IMR-90 (cell line): ENCODE data around the gene SEPHS2. TPM values are rescaled to one million over a fixed set of nuclear protein-coding genes. Genes with fewer than 3 reads are reported as not detected.

ENCODE experiments used
- ATAC-seq: fragments of 200-7000 bp; cut with Tn5 transposase; 2 replicates; pipeline ENCODE4 v1.9.1; 2020; ENCODE audit warnings: low read depth, mild to moderate bottlenecking, moderate library complexity
- BruUV-seq: library from RNA; stranded (reverse); fragments of 400-500 nt; replicated peaks from 2 replicates; lab custom pipeline; 2021; lab: Mats Ljungman, UMichigan
- CTCF ChIA-PET: fragments of 300-600 bp; formaldehyde crosslinking; extraction: SDS; loops from one replicate; lab custom pipeline; 2021; ENCODE audit warnings: antibody characterized with exemption; lab: Yijun Ruan, JAX
- POLR2A ChIA-PET: fragments of 300-600 bp; sonication (Branson Sonifier 250); formaldehyde crosslinking; loops from one replicate; lab custom pipeline; 2022; ENCODE audit warnings: antibody characterized with exemption; ENCODE audit not compliant: unreplicated experiment; lab: Charles Lee
- DNase-seq: peaks from one replicate; pipeline ENCODE4 v3.0.0; 2013
- H2AFZ ChIP-seq: replicated peaks from 2 replicates; pipeline ENCODE3; 2013; ENCODE audit warnings: low read length, mild to moderate bottlenecking; ENCODE audit not compliant: poor library complexity
- H2AK5ac ChIP-seq: 2 replicates; pipeline ENCODE4 v1.6.1; 2013; ENCODE audit warnings: low read depth, low read length, inconsistent platforms
- H2AK9ac ChIP-seq: replicated peaks from 2 replicates; pipeline ENCODE3; 2013; ENCODE audit warnings: mild to moderate bottlenecking, low read depth, low read length, moderate library complexity; ENCODE audit not compliant: poor library complexity
- H2BK120ac ChIP-seq: 2 replicates; pipeline ENCODE4 v1.6.1; 2013; ENCODE audit warnings: low read depth, low read length, inconsistent platforms
- H2BK15ac ChIP-seq: 3 replicates; pipeline ENCODE4 v1.6.1; 2013; ENCODE audit warnings: low read depth, low read length, inconsistent platforms
- H2BK20ac ChIP-seq: 2 replicates; pipeline ENCODE4 v1.6.1; 2013; ENCODE audit warnings: low read depth, mild to moderate bottlenecking, inconsistent platforms, low read length, moderate library complexity
- H2BK5ac ChIP-seq: 2 replicates; pipeline ENCODE4 v1.6.1; 2013; ENCODE audit warnings: mild to moderate bottlenecking, low read depth, low read length, inconsistent platforms; ENCODE audit not compliant: poor library complexity, severe bottlenecking
- H3K14ac ChIP-seq: replicated peaks from 2 replicates; pipeline ENCODE4 v1.6.1; 2013; ENCODE audit warnings: low read depth, low read length, inconsistent platforms
- H3K18ac ChIP-seq: 2 replicates; pipeline ENCODE4 v1.6.1; 2013; ENCODE audit warnings: low read depth, low read length, control low read depth
- H3K23ac ChIP-seq: 2 replicates; pipeline ENCODE4 v1.6.1; 2013; ENCODE audit warnings: low read depth, low read length, inconsistent platforms
- H3K27ac ChIP-seq: 2 replicates; pipeline ENCODE4 v1.5.1; 2013; ENCODE audit warnings: mild to moderate bottlenecking, control low read depth, low read length; ENCODE audit not compliant: insufficient read depth
- H3K27me3 ChIP-seq: 2 replicates; pipeline ENCODE4 v1.6.1; 2013; ENCODE audit warnings: low read length; ENCODE audit not compliant: control insufficient read depth, insufficient read depth
- H3K36me3 ChIP-seq: 2 replicates; pipeline ENCODE4 v1.6.1; 2013; ENCODE audit warnings: low read length, mixed read lengths; ENCODE audit not compliant: control insufficient read depth, insufficient read depth
- H3K4ac ChIP-seq: 2 replicates; pipeline ENCODE4 v1.6.1; 2013; ENCODE audit warnings: low read depth, low read length, inconsistent platforms
- H3K4me1 ChIP-seq: 2 replicates; pipeline ENCODE4 v1.6.1; 2013; ENCODE audit warnings: low read length, mixed read lengths; ENCODE audit not compliant: control insufficient read depth, insufficient read depth
- H3K4me2 ChIP-seq: 2 replicates; pipeline ENCODE4 v1.6.1; 2013; ENCODE audit warnings: low read depth, mild to moderate bottlenecking, control low read depth, low read length, moderate library complexity
- H3K4me3 ChIP-seq: 2 replicates; pipeline ENCODE4 v1.5.1; 2013; ENCODE audit warnings: low read depth, mild to moderate bottlenecking, control low read depth, low read length, moderate library complexity; ENCODE audit not compliant: insufficient read depth
- H3K56ac ChIP-seq: 2 replicates; pipeline ENCODE4 v1.6.1; 2013; ENCODE audit warnings: low read length, inconsistent platforms; ENCODE audit not compliant: insufficient read depth; ENCODE audit errors: extremely low read depth
- H3K79me1 ChIP-seq, 2 experiments: 2 replicates each; pipeline ENCODE4 v1.6.1; 2013; ENCODE audit warnings: low read length in 2 of 2, inconsistent platforms in 1 of 2, low read depth in 1 of 2
- H3K9ac ChIP-seq: 2 replicates; pipeline ENCODE4 v1.6.1; 2013; ENCODE audit warnings: low read depth, low read length, control low read depth
- H3K9me1 ChIP-seq: 2 replicates; pipeline ENCODE4 v1.6.1; 2013; ENCODE audit warnings: low read length, inconsistent platforms; ENCODE audit not compliant: insufficient read depth
- H3K9me3 ChIP-seq: 2 replicates; pipeline ENCODE4 v1.6.1; 2013; ENCODE audit warnings: low read length; ENCODE audit not compliant: control insufficient read depth, insufficient read depth
- H4K20me1 ChIP-seq: 2 replicates; pipeline ENCODE4 v1.6.1; 2013; ENCODE audit warnings: low read length, inconsistent platforms; ENCODE audit not compliant: insufficient read depth
- H4K5ac ChIP-seq: 2 replicates; pipeline ENCODE4 v1.6.1; 2013; ENCODE audit warnings: mild to moderate bottlenecking, low read depth, low read length, control low read depth
- H4K8ac ChIP-seq, 2 experiments: 2 replicates each; pipeline ENCODE4 v1.6.1; 2013; ENCODE audit warnings: low read depth in 2 of 2, low read length in 2 of 2, control low read depth in 1 of 2, inconsistent platforms in 1 of 2
- H4K91ac ChIP-seq: 2 replicates; pipeline ENCODE4 v1.6.1; 2013; ENCODE audit warnings: low read depth, low read length, inconsistent platforms; ENCODE audit not compliant: insufficient read depth
- MAFK ChIP-seq: IDR thresholded peaks from 2 replicates; pipeline ENCODE4 v1.6.1; 2012; ENCODE audit warnings: low read depth, low read length, improper control_type of control experiment
- POLR2A ChIP-seq: IDR thresholded peaks from 2 replicates; pipeline ENCODE4 v1.6.1; 2012; ENCODE audit warnings: mild to moderate bottlenecking, low read depth, low read length
- RFX5 ChIP-seq: IDR thresholded peaks from 2 replicates; pipeline ENCODE4 v1.8.0; 2012; ENCODE audit warnings: low read depth, mild to moderate bottlenecking, low read length, moderate library complexity
- WGBS, 2 experiments: methylation state at CpG; one replicate each; pipeline versions ENCODE4 v1.1.5 to v1.1.7; 2013; ENCODE audit warnings: missing lambda C conversion rate in 2 of 2; ENCODE audit not compliant: insufficient read length in 1 of 2; ENCODE audit errors: extremely low coverage in 2 of 2; 5-methylcytosine and 5-hydroxymethylcytosine counted together
- dilution Hi-C: fragments of 300-500 bp; cut with HindIII; formaldehyde crosslinking; loops from one replicate; pipeline ENCODE4 v1.14.3; 2018; ENCODE audit warnings: low sequenced_read_pairs; ENCODE audit not compliant: unreplicated experiment
- in situ Hi-C: fragments of 300-500 bp; cut with MboI; formaldehyde crosslinking; loops from 3 replicates; pipeline ENCODE4 v1.14.3; 2019; ENCODE audit warnings: low sequenced_read_pairs, inconsistent platforms, mixed read lengths
- intact Hi-C: fragments of 100-400 bp; cut with micrococcal nuclease; formaldehyde crosslinking; loops from 2 replicates; pipeline ENCODE4 v1.10.0; 2022
- microRNA-seq, 2 experiments: library from miRNA; stranded (forward) in 1 of 2; unstranded in 1 of 2; fragments of 10-50 nt in 1 of 2; fragments of <30 nt in 1 of 2; gene quantifications in 1 of 2; microRNA quantifications in 1 of 2; one replicate each; pipeline versions ENCODE3 to v1.1.0; 2013 to 2020; ENCODE audit not compliant: insufficient read depth in 1 of 2, insufficient read length in 1 of 2, unreplicated experiment in 1 of 2
- polyA plus RNA-seq, 3 experiments: library from polyadenylated mRNA; depleted of rRNA; stranded (reverse); fragments of >200 nt; gene quantifications; 2 replicates each; pipeline ENCODE4 v1.2.3, GENCODE V29; 2012; ENCODE audit warnings: low replicate concordance in 1 of 3
- small RNA-seq, 5 experiments: library from RNA; depleted of rRNA; stranded (forward); fragments of <200 nt; gene quantifications; one replicate each; pipeline ENCODE3, GENCODE V24; 2012
- total RNA-seq: library from RNA; depleted of rRNA; stranded (reverse); fragments of >200 nt; gene quantifications from 2 replicates; pipeline ENCODE4 v1.2.3, GENCODE V29; 2012; rRNA removed

The SEPHS2 gene
- total and polyA plus RNA-seq, 2 of the 4 experiments (the other 2 are of a cell fraction): 10.4 to 31.4 TPM

DNA sequence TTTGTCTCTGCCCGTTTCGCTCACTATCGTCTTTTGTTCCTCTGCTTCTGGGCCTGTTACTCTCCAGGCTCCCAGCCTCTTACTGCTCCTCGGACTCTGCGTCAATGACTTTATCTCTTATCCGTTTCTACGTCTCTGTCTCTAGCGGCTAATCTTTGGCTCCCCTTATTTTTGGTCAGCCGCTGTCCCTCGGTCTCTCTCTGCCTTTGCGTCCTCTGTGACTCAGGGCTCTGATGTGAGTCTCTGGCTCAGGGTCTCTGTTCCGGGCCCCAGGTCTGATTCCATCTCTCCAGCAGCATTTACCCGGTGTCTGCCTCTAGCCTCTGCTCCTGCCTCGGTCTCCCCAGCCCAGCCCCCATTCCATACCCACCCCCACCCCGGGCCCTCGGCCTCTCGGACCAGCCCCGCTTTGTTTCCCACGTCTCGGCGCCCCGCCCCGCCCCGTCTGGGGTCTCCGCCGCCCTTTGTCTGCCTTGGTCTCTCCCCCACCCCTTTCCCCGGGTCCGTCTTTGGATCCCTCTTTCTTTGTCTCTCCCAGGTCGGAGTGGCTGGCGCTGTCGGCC lies 51.0 kb downstream of the SEPHS2 start:
- Histone ChIP-seq H3K4ac (peak overlapping the region; percentile 87), H4K5ac (peak overlapping the region; percentile 86), H4K91ac (peak overlapping the region; percentile 79), H2BK120ac (peak overlapping the region; percentile 9; the same call in 1 of the 2 replicates), H2AK5ac (peak overlapping the region; percentile 61), H3K27me3 (no peaks in the 10 kb centered on the region), H3K4me3 (peak overlapping the region; percentile 95), H3K9me1 (no peaks in the 10 kb centered on the region), H3K9ac (peak overlapping the region; percentile 93), H3K9me3 (no peaks in the 10 kb centered on the region), H2AK9ac (peak overlapping the region; percentile 94), H3K14ac (peak overlapping the region; percentile 90), H4K20me1 (no peaks in the 10 kb centered on the region), H3K79me1 (peaks cover 0 to 50% of the 10 kb centered on the region in 2 experiments), H3K27ac (peak overlapping the region; percentile 82), H3K23ac (peak overlapping the region; percentile 94), H2BK15ac (0 out of 3 replicates have a peak overlapping the region, but pooled peaks have one; percentile 2), H2BK20ac (no peak overlapping the region), H4K8ac (peak overlapping the region; percentile 77 to 92), H3K56ac (peak overlapping the region; percentile 94), H3K4me1 (peaks cover 7% of the 10 kb centered on the region), H2AFZ (peak overlapping the region; percentile 98), H3K18ac (peak overlapping the region; percentile 55), H3K36me3 (peaks cover 12% of the 10 kb centered on the region; the same call in 1 of the 2 replicates), H3K4me2 (peak overlapping the region; percentile 96), H2BK5ac (peak overlapping the region; percentile 81)
- ChIA-PET CTCF (interaction anchor here (1.0 to 1.5 kb wide), 2 partner anchors 15 to 26 kb away, joined by 3 to 6 read pairs; no protein-coding TSS in a partner anchor), POLR2A (interaction anchor here (0.5 to 1.3 kb wide), 3 partner anchors 12 to 264 kb away, joined by 3 to 7 read pairs (median 3); partner anchors contain the start of gene ZNF771)
- BruUV-seq: no TSS peak
- peak; percentile 50 for DNase-seq
- TF ChIP-seq POLR2A (peak; percentile 58), RFX5 (no peak), MAFK (no peak)
- dilution Hi-C loops (no loop called here), in situ Hi-C loops (no loop called here), intact Hi-C loops (loop anchor here (2.0 kb wide), 2 partner anchors 14 to 16 kb away; no protein-coding TSS in a partner anchor)
- peak; percentile 36 for ATAC-seq
- WGBS, 2 experiments: 1% methylated on average over 19 of the region's 31 CpGs; no CpG with 5 or more reads in 1 of the 2 experiments

Small RNA genes within 50 kb of the gene (microRNA-seq; reads per million reads assigned to microRNA genes)
- gene RF00019 (ENCODE audit: insufficient read depth, insufficient read length) (not detected), gene RF00406 (ENCODE audit: insufficient read depth, insufficient read length) (not detected), gene RNU7-61P (ENCODE audit: insufficient read depth, insufficient read length) (not detected)

Small RNA genes within 50 kb of the gene (small RNA-seq; reads per million reads assigned to genes)
- gene RF00019 (0 reads per million in 5 experiments), gene RF00406 (0 to 5.9 (median 0) reads per million in 5 experiments), gene RNU7-61P (0 to 13.9 (median 0) reads per million in 5 experiments)

Other genes with a start within 250 kb of the SEPHS2 start
- 0.18 and 1.1 TPM in 2 replicates for gene SULT1A3, start 246.6 kb downstream of the SEPHS2 start, total RNA-seq
- gene SULT1A3, start 246.6 kb downstream of the SEPHS2 start, polyA plus RNA-seq (2012; rRNA removed): 12.8 and 17.2 TPM in 2 replicates
- 0.28 and 0.54 TPM in 2 replicates for gene NPIPB13, start 197.4 kb downstream of the SEPHS2 start, total RNA-seq
- 4.4 and 4.5 TPM in 2 replicates for gene NPIPB13, start 197.4 kb downstream of the SEPHS2 start, polyA plus RNA-seq (2012; rRNA removed)
- 29.6 and 34.4 TPM in 2 replicates for gene CD2BP2, start 90.6 kb downstream of the SEPHS2 start, total RNA-seq
- 41.1 and 44.0 TPM in 2 replicates for gene CD2BP2, start 90.6 kb downstream of the SEPHS2 start, polyA plus RNA-seq (2012; rRNA removed)
- 8.1 and 8.4 TPM in 2 replicates for gene TBC1D10B, start 75.4 kb downstream of the SEPHS2 start, total RNA-seq
- 24.9 and 26.4 TPM in 2 replicates for gene TBC1D10B, start 75.4 kb downstream of the SEPHS2 start, polyA plus RNA-seq (2012; rRNA removed)
- not detected in 2 replicates for gene MYL11, start 71.1 kb downstream of the SEPHS2 start, total RNA-seq
- gene MYL11, start 71.1 kb downstream of the SEPHS2 start, polyA plus RNA-seq (2012; rRNA removed): 1.1 and 1.2 TPM in 2 replicates
- gene SEPTIN1, start 63.3 kb downstream of the SEPHS2 start, total RNA-seq: not detected in 2 replicates
- gene SEPTIN1, start 63.3 kb downstream of the SEPHS2 start, polyA plus RNA-seq (2012; rRNA removed): 0.24 and 0.50 TPM in 2 replicates
- gene ZNF48, start 50.5 kb downstream of the SEPHS2 start, total RNA-seq: 6.6 and 6.9 TPM in 2 replicates
- gene ZNF48, start 50.5 kb downstream of the SEPHS2 start, polyA plus RNA-seq (2012; rRNA removed): 5.8 and 6.7 TPM in 2 replicates
- gene ZNF771, start 38.3 kb downstream of the SEPHS2 start, total RNA-seq: 5.2 and 5.8 TPM in 2 replicates
- 10.9 and 16.8 TPM in 2 replicates for gene ZNF771, start 38.3 kb downstream of the SEPHS2 start, polyA plus RNA-seq (2012; rRNA removed)
- gene DCTPP1, start 15.8 kb downstream of the SEPHS2 start, total RNA-seq: 23.3 and 24.9 TPM in 2 replicates
- gene DCTPP1, start 15.8 kb downstream of the SEPHS2 start, polyA plus RNA-seq (2012; rRNA removed): 45.5 and 48.9 TPM in 2 replicates
- gene ITGAL, start 26.9 kb upstream of the SEPHS2 start, total RNA-seq: not detected in 2 replicates
- not detected in 2 replicates for gene ITGAL, start 26.9 kb upstream of the SEPHS2 start, polyA plus RNA-seq (2012; rRNA removed)
- 9.2 and 9.3 TPM in 2 replicates for gene ZNF768, start 80.7 kb upstream of the SEPHS2 start, total RNA-seq
- 20.3 and 22.1 TPM in 2 replicates for gene ZNF768, start 80.7 kb upstream of the SEPHS2 start, polyA plus RNA-seq (2012; rRNA removed)
- 1.9 and 2.0 TPM in 2 replicates for gene ZNF747, start 89.0 kb upstream of the SEPHS2 start, total RNA-seq
- gene ZNF747, start 89.0 kb upstream of the SEPHS2 start, polyA plus RNA-seq (2012; rRNA removed): 2.6 and 2.9 TPM in 2 replicates
- 2.2 and 2.5 TPM in 2 replicates for gene ZNF764, start 112.5 kb upstream of the SEPHS2 start, total RNA-seq
- 4.6 and 5.3 TPM in 2 replicates for gene ZNF764, start 112.5 kb upstream of the SEPHS2 start, polyA plus RNA-seq (2012; rRNA removed)
- 1.7 and 1.8 TPM in 2 replicates for gene ZNF688, start 125.8 kb upstream of the SEPHS2 start, total RNA-seq
- gene ZNF688, start 125.8 kb upstream of the SEPHS2 start, polyA plus RNA-seq (2012; rRNA removed): 3.7 and 5.5 TPM in 2 replicates
- gene ZNF785, start 139.8 kb upstream of the SEPHS2 start, total RNA-seq: 2.8 and 2.9 TPM in 2 replicates
- gene ZNF785, start 139.8 kb upstream of the SEPHS2 start, polyA plus RNA-seq (2012; rRNA removed): 4.0 and 4.2 TPM in 2 replicates
- 1.9 and 2.7 TPM in 2 replicates for gene ZNF689, start 164.5 kb upstream of the SEPHS2 start, total RNA-seq
- gene ZNF689, start 164.5 kb upstream of the SEPHS2 start, polyA plus RNA-seq (2012; rRNA removed): 2.9 and 3.8 TPM in 2 replicates
- gene PRR14, start 205.1 kb upstream of the SEPHS2 start, total RNA-seq: 1.4 and 2.2 TPM in 2 replicates
- 11.8 and 11.9 TPM in 2 replicates for gene PRR14, start 205.1 kb upstream of the SEPHS2 start, polyA plus RNA-seq (2012; rRNA removed)
- gene FBRS, start 212.6 kb upstream of the SEPHS2 start, total RNA-seq: 2.0 and 2.8 TPM in 2 replicates
- gene FBRS, start 212.6 kb upstream of the SEPHS2 start, polyA plus RNA-seq (2012; rRNA removed): 20.5 and 22.4 TPM in 2 replicates